CD14-positive monocyte (primary cell): ENCODE results near the gene TTLL4. TPM values are rescaled to one million over a fixed set of nuclear protein-coding genes. Genes with fewer than 3 reads are reported as not detected.

ENCODE experiments used
- DNase-seq, 3 donors: peaks; one replicate each; pipeline ENCODE4 v3.0.0-alpha.2; 2011 to 2022
- H2AFZ ChIP-seq: 2 replicates; pipeline ENCODE4 v1.6.0; 2012; ENCODE audit warnings: mild to moderate bottlenecking, low read depth, low read length, inconsistent platforms; ENCODE audit not compliant: insufficient read depth, poor library complexity, severe bottlenecking
- H3K27ac ChIP-seq, 2 donors: 1 replicate in 1 of 2; 2 replicates in 1 of 2; pipeline ENCODE4 v1.5.1; 2012 to 2013; ENCODE audit warnings: low read length in 2 of 2, control low read depth in 1 of 2, inconsistent platforms in 1 of 2, low read depth in 1 of 2, mild to moderate bottlenecking in 1 of 2
- H3K27me3 ChIP-seq, 2 donors: one replicate each; pipeline versions ENCODE4 v1.6.0 to v1.6.1; 2011 to 2013; ENCODE audit warnings: low read length in 2 of 2; ENCODE audit not compliant: control insufficient read depth in 2 of 2, insufficient read depth in 2 of 2
- H3K36me3 ChIP-seq, 2 donors: replicated peaks in 1 of 2; 1 replicate in 1 of 2; 2 replicates in 1 of 2; pipeline versions ENCODE4 v1.5.1 to v1.6.1; 2012 to 2013; ENCODE audit warnings: low read length in 2 of 2, control low read depth in 1 of 2, inconsistent platforms in 1 of 2, mild to moderate bottlenecking in 1 of 2; ENCODE audit not compliant: insufficient read depth in 2 of 2, control insufficient read depth in 1 of 2
- H3K4me1 ChIP-seq, 2 donors: 1 replicate in 1 of 2; 2 replicates in 1 of 2; pipeline versions ENCODE4 v1.5.1 to v1.6.1; 2012 to 2013; ENCODE audit warnings: low read length in 2 of 2, control low read depth in 1 of 2, inconsistent platforms in 1 of 2, mild to moderate bottlenecking in 1 of 2, moderate library complexity in 1 of 2; ENCODE audit not compliant: insufficient read depth in 2 of 2, control insufficient read depth in 1 of 2
- H3K4me2 ChIP-seq: replicated peaks from 2 replicates; pipeline ENCODE3; 2012; ENCODE audit warnings: low read length, moderate library complexity, mild to moderate bottlenecking; ENCODE audit not compliant: poor library complexity, severe bottlenecking; ENCODE audit errors: extremely low read depth
- H3K4me3 ChIP-seq, 3 experiments: fragments of 200-600 bp in 1 of 3; sonication (generic) in 1 of 3; replicated peaks in 1 of 3; 1 replicate in 2 of 3; 2 replicates in 1 of 3; pipeline ENCODE4 v1.5.1; 2011 to 2013; ENCODE audit warnings: low read length in 3 of 3, mild to moderate bottlenecking in 3 of 3, control low read depth in 2 of 3, low read depth in 2 of 3, inconsistent platforms in 1 of 3, moderate library complexity in 1 of 3
- H3K79me2 ChIP-seq: 2 replicates; pipeline ENCODE4 v1.6.0; 2012; ENCODE audit warnings: mild to moderate bottlenecking, control low read depth, inconsistent platforms, low read length, moderate library complexity; ENCODE audit not compliant: insufficient read depth
- H3K9ac ChIP-seq: 2 replicates; pipeline ENCODE4 v1.6.0; 2017; ENCODE audit warnings: low read length, mild to moderate bottlenecking; ENCODE audit not compliant: insufficient read depth, poor library complexity, severe bottlenecking
- H3K9me3 ChIP-seq, 2 donors: replicated peaks in 1 of 2; 1 replicate in 1 of 2; 2 replicates in 1 of 2; pipeline versions ENCODE4 v1.5.1 to v1.6.1; 2012 to 2013; ENCODE audit warnings: low read length in 2 of 2, control low read depth in 1 of 2; ENCODE audit not compliant: control insufficient read depth in 1 of 2, insufficient read depth in 1 of 2
- H4K20me1 ChIP-seq: 2 replicates; pipeline ENCODE4 v1.6.0; 2012; ENCODE audit warnings: mild to moderate bottlenecking, low read length, control low read depth, moderate library complexity; ENCODE audit not compliant: insufficient read depth
- H3K27ac Mint-ChIP-seq, 7 donors: one replicate each; pipeline ENCODE4 v1.8.0; 2020; ENCODE audit warnings: mild to moderate bottlenecking in 7 of 7, mixed read lengths in 7 of 7, moderate library complexity in 6 of 7, inconsistent platforms in 2 of 7
- H3K27me3 Mint-ChIP-seq, 3 donors: one replicate each; pipeline ENCODE4 v1.8.0; 2021 to 2022; ENCODE audit warnings: low read depth in 3 of 3, mild to moderate bottlenecking in 3 of 3, mixed read lengths in 3 of 3, moderate library complexity in 3 of 3, inconsistent platforms in 1 of 3
- H3K36me3 Mint-ChIP-seq, 2 donors: one replicate each; pipeline ENCODE4 v1.8.0; 2020; ENCODE audit warnings: mixed read lengths in 2 of 2, inconsistent platforms in 1 of 2, mild to moderate bottlenecking in 1 of 2
- H3K4me1 Mint-ChIP-seq: one replicate; pipeline ENCODE4 v1.8.0; 2020; ENCODE audit warnings: mild to moderate bottlenecking, mixed read lengths
- H3K4me3 Mint-ChIP-seq, 2 donors: one replicate each; pipeline ENCODE4 v1.8.0; 2020; ENCODE audit warnings: mild to moderate bottlenecking in 2 of 2, mixed read lengths in 2 of 2, moderate library complexity in 1 of 2
- H3K9me3 Mint-ChIP-seq, 7 donors: one replicate each; pipeline ENCODE4 v1.8.0; 2020 to 2022; ENCODE audit warnings: mixed read lengths in 7 of 7, mild to moderate bottlenecking in 6 of 7, moderate library complexity in 6 of 7, inconsistent platforms in 2 of 7
- CTCF ChIP-seq: fragments of 200-600 bp; IDR thresholded peaks from one replicate; pipeline ENCODE4 v1.8.0; 2022; ENCODE audit warnings: antibody characterized with exemption, mild to moderate bottlenecking
- WGBS: methylation state at CpG from one replicate; pipeline ENCODE4 v1.1.5; 2013; ENCODE audit warnings: missing lambda C conversion rate; ENCODE audit not compliant: insufficient coverage; 5-methylcytosine and 5-hydroxymethylcytosine counted together
- intact Hi-C, 2 donors: fragments of 100-400 bp; cut with micrococcal nuclease; formaldehyde crosslinking; loops; one replicate each; pipeline versions ENCODE4 v1.15.0 to v1.15.1; 2023
- polyA plus RNA-seq, 3 donors: library from polyadenylated mRNA; depleted of rRNA in 1 of 3; unstranded in 2 of 3; stranded (reverse) in 1 of 3; fragments of 300-500 nt in 2 of 3; fragments of >200 nt in 1 of 3; fragmentation: Illumina TruSeq in 2 of 3; gene quantifications; 1 replicate in 2 of 3; 2 replicates in 1 of 3; pipeline ENCODE4 v1.2.3, GENCODE V29; 2012 to 2021

TTLL4 gene
- polyA plus RNA-seq, 3 donors: 13.5 to 90.2 (median 16.3) TPM

DNA sequence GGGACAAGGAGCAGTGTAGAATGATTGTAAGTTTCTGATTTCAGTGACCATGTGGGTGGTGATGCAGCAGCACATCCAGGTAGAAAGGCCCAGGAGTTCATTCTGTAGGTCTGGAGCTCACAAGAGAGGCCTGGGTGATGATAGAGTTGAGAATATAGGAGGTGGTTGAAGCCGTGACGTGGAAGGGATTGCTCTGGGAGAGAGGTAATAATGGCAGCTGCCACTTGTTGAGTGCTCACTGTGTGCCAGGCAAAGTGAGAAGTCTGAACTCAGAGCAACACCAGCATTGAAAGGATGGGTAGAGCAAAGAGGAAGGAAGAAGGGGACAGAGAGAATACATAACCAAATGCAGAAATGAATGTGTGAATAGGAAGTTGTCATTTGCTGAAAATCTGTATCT lies 3.3 kb downstream of the TTLL4 start:
- H3K79me2 ChIP-seq: peaks cover 74% of the 10 kb centered on the region
- intact Hi-C loops: loop anchor here (5.0 kb wide), 1 partner anchor 133 kb away; no protein-coding TSS in a partner anchor

DNA sequence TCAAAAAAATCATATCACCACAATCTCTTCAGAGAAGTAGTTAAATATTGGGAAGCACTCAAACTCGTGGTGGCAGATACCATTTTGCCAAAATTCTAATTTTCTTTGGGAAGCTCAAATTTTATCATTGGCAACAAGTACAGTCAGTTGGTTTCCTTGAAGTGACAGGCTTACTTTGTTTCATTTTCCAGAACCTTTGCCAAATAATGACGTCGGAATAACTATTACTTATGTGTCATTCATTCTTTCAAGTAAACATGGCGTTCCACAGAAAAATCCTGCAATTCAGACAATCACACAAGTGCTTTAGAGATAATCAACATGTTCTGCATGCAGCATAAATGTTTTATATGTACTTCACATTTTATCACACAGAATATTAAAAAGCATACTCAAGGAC lies 5.4 kb downstream of the TTLL4 start:
- peaks cover 95% of the 10 kb centered on the region for H3K79me2 ChIP-seq
- H3K27ac ChIP-seq: peak overlapping the region in 1 of 2 donors; percentile 69
- H3K4me1 ChIP-seq: peaks cover 64 to 73% of the 10 kb centered on the region in 2 donors

More for the DNA sequence above, 3.3 kb downstream of the TTLL4 start:
- Histone ChIP-seq H3K4me3 (peak overlapping the region in 1 of 3 experiments; percentile 31), H3K27me3 (no peaks in the 10 kb centered on the region), H3K36me3 (peaks cover 2 to 20% of the 10 kb centered on the region in 2 donors), H3K9me3 (no peaks in the 10 kb centered on the region), H3K9ac (no peak overlapping the region), H3K27ac (peak overlapping the region; percentile 48 to 75), H3K4me2 (peak overlapping the region; percentile 38), H3K4me1 (peaks cover 69 to 79% of the 10 kb centered on the region in 2 donors), H2AFZ (no peak overlapping the region), H4K20me1 (peaks cover 6% of the 10 kb centered on the region)
- peak in 2 of 3 donors; percentile 39 to 51 for DNase-seq
- Mint-ChIP-seq H3K9me3 (no peaks in the 10 kb centered on the region), H3K27me3 (peaks cover 0 to 4% (median 0%) of the 10 kb centered on the region in 3 donors), H3K36me3 (peaks cover 17 to 27% of the 10 kb centered on the region in 2 donors), H3K27ac (peak overlapping the region; percentile 72 to 90 (median 84)), H3K4me3 (peak overlapping the region in 1 of 2 donors; percentile 54), H3K4me1 (peaks cover 63% of the 10 kb centered on the region)
- TF ChIP-seq CTCF: no peak
- 64% methylated on average over 2 of the region's 2 CpGs for WGBS

More for the DNA sequence above, 5.4 kb downstream of the TTLL4 start:
- peaks cover 6% of the 10 kb centered on the region for H4K20me1 ChIP-seq
- Mint-ChIP-seq H3K4me3 (no peak overlapping the region), H3K4me1 (peaks cover 65% of the 10 kb centered on the region), H3K36me3 (peaks cover 32 to 41% of the 10 kb centered on the region in 2 donors), H3K27me3 (peaks cover 0 to 6% (median 0%) of the 10 kb centered on the region in 3 donors), H3K9me3 (no peaks in the 10 kb centered on the region), H3K27ac (peak overlapping the region in 6 of 7 donors; percentile 73 to 90 (median 83))
- no peak overlapping the region for H2AFZ ChIP-seq
- no peaks in the 10 kb centered on the region for H3K27me3 ChIP-seq
- no peak overlapping the region for H3K4me3 ChIP-seq
- H3K4me2 ChIP-seq: no peak overlapping the region
- no peak overlapping the region for H3K9ac ChIP-seq
- intact Hi-C loops: no loop called here
- no peak for TF ChIP-seq CTCF
- H3K9me3 ChIP-seq: no peaks in the 10 kb centered on the region
- DNase-seq: no peak
- WGBS: 94% methylated on average over 3 of the region's 4 CpGs
- peaks cover 5 to 40% of the 10 kb centered on the region in 2 donors for H3K36me3 ChIP-seq
